GM10847 (cell line): ENCODE measurements around the gene MSI2.

Experiments
- POLR2A ChIP-seq: IDR thresholded peaks from 2 replicates; pipeline ENCODE4 v1.6.1; 2011; ENCODE audit not compliant: insufficient read length; ENCODE audit errors: extremely low read depth

MSI2 gene

GRCh38 chr17:57255776-57256681 lies at the start of gene MSI2:
TSS of gene MSI2 (plus strand) at chr17:57256523. CDS start at chr17:57256743, 220 bp downstream.
- TF ChIP-seq POLR2A = peak; percentile 45

- no peak for TF ChIP-seq POLR2A
Measured at GRCh38 chr17:57206928-57207327, 49.4 kb upstream of the MSI2 start.

- no peak for TF ChIP-seq POLR2A
Measured at GRCh38 chr17:57207396-57207795, 48.9 kb upstream of the MSI2 start.

- TF ChIP-seq POLR2A = no peak
Measured at GRCh38 chr17:57210224-57210553, 46.1 kb upstream of the MSI2 start.

GRCh38 chr17:57210972-57211411 lies 45.3 kb upstream of the MSI2 start:
- TF ChIP-seq POLR2A = no peak

- no peak for TF ChIP-seq POLR2A
Measured at GRCh38 chr17:57211543-57211942, 44.8 kb upstream of the MSI2 start.

- TF ChIP-seq POLR2A = no peak
Measured at GRCh38 chr17:57213180-57213825, 43.0 kb upstream of the MSI2 start.

GRCh38 chr17:57215317-57215716 lies 41.0 kb upstream of the MSI2 start:
- TF ChIP-seq POLR2A = no peak

GRCh38 chr17:57221366-57222350 lies 34.7 kb upstream of the MSI2 start:
- no peak for TF ChIP-seq POLR2A

GRCh38 chr17:57225127-57225526 lies 31.2 kb upstream of the MSI2 start:
- no peak for TF ChIP-seq POLR2A

- TF ChIP-seq POLR2A = no peak
Measured at GRCh38 chr17:57226793-57227192, 29.5 kb upstream of the MSI2 start.

GRCh38 chr17:57228911-57229310 lies 27.4 kb upstream of the MSI2 start:
- no peak for TF ChIP-seq POLR2A

- TF ChIP-seq POLR2A = no peak
Measured at GRCh38 chr17:57234061-57234738, 22.1 kb upstream of the MSI2 start.

GRCh38 chr17:57234739-57235092 lies 21.6 kb upstream of the MSI2 start:
- no peak for TF ChIP-seq POLR2A

- TF ChIP-seq POLR2A = no peak
Measured at GRCh38 chr17:57235124-57235523, 21.2 kb upstream of the MSI2 start.
